HG03469 (cell line): ENCODE data around the gene CA5A.

Experiments
- ATAC-seq: cut with Tn5 transposase; IDR thresholded peaks from one replicate; pipeline ENCODE4 v1.9.1; 2021; ENCODE audit warnings: mild to moderate bottlenecking, moderate library complexity, moderate number of reproducible peaks; ENCODE audit not compliant: unreplicated experiment

Gene CA5A

GRCh38 chr16:87964049-87964659 is 27.8 kb upstream of the CA5A start:
- ATAC-seq, result no peak

GRCh38 chr16:87963400-87963799 is 27.1 kb upstream of the CA5A start:
- ATAC-seq, result no peak

- ATAC-seq, result no peak
Measured at GRCh38 chr16:87961623-87962022, 25.3 kb upstream of the CA5A start.

DNA sequence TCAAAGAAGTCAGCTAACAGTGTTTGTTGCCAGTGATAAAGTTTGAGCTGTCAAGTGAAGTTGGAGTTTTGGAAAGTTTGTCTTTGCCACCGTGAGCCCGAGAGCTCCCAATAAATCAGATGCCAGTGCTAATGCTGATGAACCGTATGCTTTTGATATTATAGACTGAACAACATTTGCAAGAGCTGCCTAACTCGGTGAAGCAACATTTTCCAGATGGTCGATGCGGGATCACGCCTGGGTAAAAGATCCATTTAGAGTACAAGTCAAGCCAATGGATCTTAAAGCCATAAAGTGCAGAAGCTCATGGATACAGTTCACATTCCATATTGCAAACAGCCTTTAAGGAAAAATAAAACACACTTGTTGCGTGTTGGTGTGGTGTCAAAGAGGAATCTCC is 24.5 kb upstream of the CA5A start:
- no peak for ATAC-seq

DNA sequence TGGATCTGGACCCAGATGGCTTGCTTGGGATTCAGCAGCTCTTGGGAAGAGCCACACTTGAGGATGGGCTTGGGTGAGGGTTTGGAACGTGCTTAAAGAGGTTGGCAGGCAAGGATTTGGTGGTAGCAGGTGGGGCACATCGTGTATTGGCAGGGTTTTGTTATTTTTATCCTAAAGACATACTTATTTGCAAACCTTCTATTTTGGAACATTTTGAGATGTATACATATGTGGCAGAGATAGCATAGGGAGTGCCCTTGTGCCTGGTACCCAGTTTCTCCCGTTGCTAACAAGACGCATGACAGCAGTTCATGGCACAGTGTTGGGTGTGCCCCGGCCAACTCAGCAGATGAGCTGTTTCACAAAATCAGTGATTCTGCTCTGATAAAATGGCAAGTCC is 24.0 kb upstream of the CA5A start:
- ATAC-seq, result no peak

- ATAC-seq, result no peak
Measured at GRCh38 chr16:87959391-87959990, 23.2 kb upstream of the CA5A start.

- no peak for ATAC-seq
Measured at GRCh38 chr16:87958632-87959031, 22.3 kb upstream of the CA5A start.

DNA sequence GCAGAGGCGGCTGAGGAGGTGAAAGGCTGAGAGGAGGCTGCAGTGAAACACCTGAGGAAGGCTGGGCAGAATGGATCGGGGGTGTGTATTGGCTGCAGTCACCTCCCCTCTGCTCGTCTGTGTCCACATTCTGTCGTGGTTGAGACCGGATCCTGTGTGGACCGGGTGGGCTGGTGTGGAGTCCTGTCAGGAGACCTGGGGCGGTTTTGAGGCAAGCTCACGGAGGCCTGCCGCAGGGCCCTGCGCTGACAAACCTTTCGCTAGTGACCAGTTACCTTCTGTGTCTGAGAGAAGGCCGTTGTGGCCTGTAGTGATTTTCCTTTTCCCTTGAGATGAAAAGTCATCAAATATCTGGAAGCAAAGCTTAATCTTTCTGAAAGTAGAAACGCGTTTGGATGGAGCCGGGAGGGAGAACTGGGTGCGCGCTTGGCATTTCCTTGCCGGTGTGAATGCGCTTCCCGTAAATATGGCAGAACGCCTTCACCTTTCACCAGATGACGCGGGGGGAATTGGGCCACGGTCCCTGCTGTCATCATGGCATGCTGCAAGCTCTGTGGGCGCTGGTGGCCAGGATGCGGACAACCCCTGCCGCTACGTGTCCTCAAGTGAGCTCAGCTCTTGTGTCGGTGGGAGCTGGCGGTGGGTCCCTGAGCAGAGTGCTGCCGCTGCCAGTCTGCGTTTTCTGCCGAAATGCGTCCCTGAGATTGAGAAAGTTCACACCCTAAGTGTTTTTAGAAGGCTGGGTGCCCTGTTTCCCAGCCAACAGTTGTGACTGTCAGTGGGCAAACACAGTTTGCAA is 21.2 kb upstream of the CA5A start:
- ATAC-seq, result no peak

DNA sequence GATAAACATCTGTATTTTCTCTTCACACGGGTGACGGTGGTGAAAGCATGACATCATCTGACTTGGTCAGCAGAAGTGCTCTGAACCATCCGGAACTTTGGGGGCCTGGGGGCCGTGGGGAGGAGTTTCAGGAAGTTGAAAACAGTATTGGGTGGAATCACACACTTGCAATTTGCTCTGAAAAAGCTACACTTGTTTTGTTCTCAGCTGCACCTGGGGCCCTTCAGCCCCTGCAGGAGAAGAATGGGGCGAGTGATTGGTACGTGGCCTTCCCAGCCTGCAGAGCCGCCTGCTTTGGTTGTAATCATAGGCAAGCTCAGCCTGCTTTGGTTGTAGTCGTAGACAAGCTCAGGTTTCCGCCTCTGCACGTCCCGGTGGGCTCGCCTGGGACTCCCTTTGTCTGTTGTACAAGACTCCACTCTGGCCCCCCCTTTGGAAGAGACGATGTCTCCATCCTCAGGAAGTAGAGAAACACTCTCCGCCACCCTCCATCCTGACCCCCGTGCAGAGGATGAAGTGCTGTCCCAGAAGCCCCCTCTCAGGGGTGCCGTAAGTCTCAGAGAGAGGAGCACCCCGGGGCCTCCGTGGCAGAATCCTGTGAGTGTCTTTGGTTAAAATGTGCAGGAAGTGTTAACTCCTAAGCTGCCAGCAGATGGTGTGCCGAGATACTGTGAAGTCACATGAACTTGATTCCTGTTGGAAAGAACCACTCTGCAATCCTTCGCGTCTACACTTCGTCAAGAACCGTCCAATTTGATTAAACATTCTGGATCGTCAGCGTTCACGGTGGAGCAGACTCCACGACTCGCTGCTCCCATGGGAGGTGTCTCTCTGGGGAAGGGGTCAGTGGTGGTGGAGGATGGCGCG is 20.3 kb upstream of the CA5A start:
- ATAC-seq, result no peak

DNA sequence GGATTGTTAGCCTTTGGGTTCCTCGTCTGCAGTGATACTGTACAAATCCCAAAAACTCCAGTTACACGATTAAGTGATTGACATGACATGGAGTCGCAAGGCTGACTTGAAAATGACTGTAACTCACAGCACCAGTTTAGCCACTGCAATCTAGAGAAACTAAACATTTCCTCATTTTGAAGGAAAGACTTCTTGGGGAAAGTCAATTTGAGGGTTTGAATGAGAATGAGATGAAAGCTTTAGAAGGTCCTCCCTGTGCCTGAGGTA is 19.7 kb upstream of the CA5A start:
- ATAC-seq, result no peak

DNA sequence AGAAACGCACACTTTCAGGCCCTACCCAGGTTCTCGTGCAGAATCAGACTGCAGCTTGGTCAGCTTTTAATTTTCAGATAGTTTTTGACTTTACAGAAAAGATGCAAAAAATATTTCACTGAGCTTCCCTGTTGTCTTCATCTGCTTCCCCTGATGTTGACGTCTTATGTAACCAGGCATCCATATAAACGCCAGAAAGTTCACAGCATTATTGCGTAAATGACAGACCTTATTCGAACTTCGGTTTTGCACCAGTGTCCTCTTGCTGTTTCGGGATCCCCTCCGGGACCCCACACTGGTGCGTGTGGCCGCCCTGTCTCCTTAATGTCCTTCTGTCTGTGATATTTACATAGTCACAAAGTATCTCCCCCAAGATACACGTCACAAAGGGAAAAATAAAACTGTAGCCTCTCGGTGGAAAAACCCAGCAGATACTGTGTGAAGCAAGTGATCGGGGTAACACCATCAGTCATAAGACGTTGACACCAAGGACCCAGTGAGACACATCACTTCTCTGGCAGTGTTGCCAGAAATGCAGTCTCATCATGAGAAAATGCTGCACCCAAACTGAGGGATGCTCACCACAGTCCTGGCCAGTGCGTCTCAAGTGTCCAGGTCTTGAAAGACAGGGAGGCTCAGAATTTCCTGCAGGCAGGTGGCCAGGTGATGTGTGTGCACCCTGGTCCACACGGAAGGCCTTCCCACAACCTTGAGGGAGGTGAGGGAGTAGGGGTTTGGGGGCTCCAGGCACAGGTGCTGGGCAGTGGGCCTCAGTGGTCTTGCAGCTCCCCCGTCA is 19.2 kb upstream of the CA5A start:
- ATAC-seq, result no peak

- no peak for ATAC-seq
Measured at GRCh38 chr16:87954826-87955225, 18.5 kb upstream of the CA5A start.

GRCh38 chr16:87954361-87954760 is 18.0 kb upstream of the CA5A start:
- ATAC-seq, result no peak

DNA sequence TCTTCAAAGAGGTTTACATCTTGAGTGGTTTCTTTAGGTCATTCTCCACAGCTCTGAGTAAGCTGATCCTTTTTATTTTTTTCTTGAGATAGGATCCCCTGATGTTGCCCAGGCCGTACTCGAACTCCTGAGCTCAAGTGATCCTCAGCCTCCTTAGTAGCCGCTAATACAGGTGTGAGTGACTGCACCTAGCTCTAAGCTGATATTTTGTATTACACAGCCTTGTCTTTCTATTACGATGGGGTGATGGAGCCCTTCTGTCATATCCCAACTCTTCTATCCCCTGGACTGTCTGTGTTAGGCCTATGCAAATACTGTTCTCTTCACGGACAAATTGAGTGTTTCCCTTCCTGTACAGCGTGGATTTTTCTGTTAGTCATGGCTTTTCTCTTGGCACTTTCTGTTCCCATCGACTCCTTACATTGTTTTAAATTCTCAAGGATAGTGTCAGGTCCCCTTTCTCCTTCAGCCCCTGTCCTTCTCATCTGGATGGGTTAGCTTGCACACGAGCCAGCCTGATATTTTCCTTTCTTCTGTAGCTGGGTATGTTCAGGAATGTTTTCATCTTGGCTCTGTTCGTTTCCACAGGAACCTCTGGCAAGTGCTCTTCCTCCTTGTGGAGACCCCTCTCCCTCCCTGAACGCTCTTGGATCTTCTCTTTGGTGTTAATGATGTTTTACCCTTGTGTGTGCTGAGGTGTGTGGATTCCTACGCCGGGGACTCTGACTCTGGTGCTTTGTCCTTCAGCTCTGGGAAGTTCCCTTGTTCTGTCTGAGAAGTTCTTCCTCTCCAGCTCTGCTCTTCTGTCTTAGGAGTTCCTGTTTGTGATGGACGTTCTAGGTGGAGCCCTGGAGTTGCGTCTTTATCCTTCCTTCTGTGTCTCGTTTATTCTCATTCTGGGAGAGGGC is 17.2 kb upstream of the CA5A start:
- no peak for ATAC-seq

DNA sequence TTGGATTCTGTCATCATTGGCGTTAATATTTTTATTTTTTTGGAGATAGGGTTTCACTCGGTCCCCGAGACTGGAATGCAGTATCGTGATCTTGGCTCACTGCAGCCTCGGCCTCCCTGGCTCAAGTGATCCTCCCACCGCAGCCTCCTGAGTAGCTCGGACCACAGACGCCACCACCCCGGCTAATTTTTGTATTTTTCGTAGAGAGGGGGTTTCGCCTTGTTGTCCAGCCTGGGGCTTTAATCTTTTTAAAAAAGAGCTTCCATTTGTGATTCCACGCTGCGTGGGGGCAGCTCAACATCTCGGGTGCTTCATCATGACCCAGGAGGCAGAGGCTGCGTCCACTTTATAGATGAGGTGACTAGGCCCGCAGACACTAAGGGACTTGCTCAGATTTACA is 16.4 kb upstream of the CA5A start:
- no peak for ATAC-seq

DNA sequence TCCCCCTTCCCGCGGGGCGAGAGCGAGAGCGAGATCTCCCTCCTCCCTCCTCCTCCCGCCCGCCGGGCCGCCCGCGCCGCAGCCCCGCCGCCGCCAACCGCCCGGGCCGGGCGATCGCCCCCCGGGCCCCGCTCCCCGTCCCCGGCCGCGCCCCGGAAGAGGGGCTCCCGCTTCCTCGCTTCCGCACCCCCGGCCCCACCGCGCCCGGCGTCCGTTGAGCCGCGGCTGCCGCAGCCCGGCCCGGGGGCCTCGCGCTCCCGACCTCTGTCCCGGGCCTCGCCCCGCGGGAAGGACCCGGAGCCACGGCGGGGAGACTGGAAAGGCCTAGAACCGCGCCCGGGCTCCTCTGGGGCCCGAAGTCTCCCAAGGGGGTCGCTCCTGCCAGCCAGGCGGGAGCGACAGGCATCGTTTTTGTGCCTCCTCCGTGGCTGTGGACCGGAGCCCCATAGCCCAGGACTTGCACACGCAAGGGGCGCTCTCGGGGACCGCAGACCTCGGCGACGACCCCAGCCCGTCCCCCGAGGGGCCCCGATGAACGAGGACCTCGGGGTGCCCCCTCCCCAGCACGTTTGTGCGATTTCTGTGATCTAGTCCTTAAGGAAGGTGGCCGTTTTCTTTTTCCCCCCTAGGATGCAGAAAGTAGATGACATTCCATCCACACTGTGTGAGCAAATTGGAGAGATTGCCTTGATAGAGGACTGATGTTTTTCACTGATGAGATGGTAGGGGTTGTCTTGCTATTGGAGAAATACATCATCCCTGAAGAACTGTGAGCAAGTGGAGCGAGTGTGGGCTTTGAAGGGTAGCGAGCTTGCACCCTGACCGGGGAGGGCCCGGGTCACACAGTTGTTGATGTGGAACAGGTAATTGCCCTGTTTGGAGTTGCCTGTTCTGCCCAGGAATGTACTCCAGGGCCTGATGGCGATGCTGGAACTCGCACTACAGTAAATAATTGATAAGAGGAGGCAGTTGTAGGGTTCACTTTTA is 15.5 kb upstream of the CA5A start:
- no peak for ATAC-seq

GRCh38 chr16:87950765-87951551 is 14.6 kb upstream of the CA5A start, which contains the start of gene BANP:
Gene BANP (plus strand): TSS chr16:87951434. CDS start chr16:87975116, 23,682 bp downstream.
- peak; percentile 81 for ATAC-seq
